A549 treated with CpdA at 1 μM for 4 hours (cell line): ENCODE data around the gene BTD. TPM values are rescaled to one million over a fixed set of nuclear protein-coding genes. Genes with fewer than 3 reads are reported as not detected.

Experiments used
- total RNA-seq: library from RNA; stranded (reverse); fragments of 200-300 nt; extraction: Qiagen RNA extraction; gene quantifications from 5 replicates; pipeline ENCODE4 v1.2.3, GENCODE V29; 2022; ENCODE audit warnings: low read depth

Gene BTD, protein sequence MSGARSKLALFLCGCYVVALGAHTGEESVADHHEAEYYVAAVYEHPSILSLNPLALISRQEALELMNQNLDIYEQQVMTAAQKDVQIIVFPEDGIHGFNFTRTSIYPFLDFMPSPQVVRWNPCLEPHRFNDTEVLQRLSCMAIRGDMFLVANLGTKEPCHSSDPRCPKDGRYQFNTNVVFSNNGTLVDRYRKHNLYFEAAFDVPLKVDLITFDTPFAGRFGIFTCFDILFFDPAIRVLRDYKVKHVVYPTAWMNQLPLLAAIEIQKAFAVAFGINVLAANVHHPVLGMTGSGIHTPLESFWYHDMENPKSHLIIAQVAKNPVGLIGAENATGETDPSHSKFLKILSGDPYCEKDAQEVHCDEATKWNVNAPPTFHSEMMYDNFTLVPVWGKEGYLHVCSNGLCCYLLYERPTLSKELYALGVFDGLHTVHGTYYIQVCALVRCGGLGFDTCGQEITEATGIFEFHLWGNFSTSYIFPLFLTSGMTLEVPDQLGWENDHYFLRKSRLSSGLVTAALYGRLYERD
- 15.5 to 21.1 TPM (median 16.8 TPM) in 5 replicates for total RNA-seq

DNA sequence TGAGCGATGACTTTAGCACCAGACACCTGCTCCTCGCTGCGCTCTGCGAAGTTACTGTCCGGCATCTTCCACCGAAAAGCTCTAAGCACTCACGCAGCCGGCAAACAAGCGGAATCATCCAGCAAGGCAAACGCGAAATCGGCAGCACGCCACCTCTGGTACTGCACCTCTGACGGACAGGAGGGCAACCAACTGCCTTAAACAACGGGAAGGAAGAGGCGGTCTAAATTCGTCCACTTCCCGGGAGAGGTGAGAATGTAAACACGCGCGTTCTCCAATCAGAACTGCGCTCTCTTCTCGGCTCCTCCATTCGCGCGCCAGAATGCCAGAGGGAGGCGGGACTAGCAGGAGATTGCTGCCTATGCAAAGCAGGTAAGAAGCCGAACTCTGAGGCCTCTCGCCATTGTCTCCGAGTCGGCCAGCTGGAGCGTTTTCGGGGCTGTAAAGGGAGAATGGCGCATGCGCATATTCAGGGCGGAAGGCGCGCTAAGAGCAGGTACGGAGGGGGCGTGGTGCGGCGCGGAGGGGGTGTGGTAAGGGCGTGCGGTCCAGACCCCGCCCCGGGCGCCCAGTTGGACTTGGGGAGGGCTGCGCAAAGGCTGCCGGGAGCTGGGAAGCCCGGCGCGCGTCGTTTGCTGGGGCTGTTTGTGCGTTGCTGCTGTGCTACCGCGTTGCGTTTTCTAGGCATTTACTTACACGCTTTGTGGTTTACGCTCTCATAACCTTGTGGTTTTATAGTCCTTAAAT, at the start of gene BTD, which contains the start of gene HACL1:
Gene BTD, plus strand, starts transcription at position 347 of the 747 bp plus-strand sequence. CDS start 33,695 bp downstream, outside the sequence.
Gene HACL1, minus strand, starts transcription at position 171 of the 747 bp plus-strand sequence. Its CDS starts 106 bp downstream, at position 65.

Other genes with a start within 250 kb of the BTD start
- gene METTL6, start 174.2 kb upstream of the BTD start, total RNA-seq, result 26.5 to 33.6 TPM (median 27.9 TPM) in 5 replicates
- gene EAF1, start 174.1 kb upstream of the BTD start, total RNA-seq, result 13.3 to 18.1 TPM (median 15.1 TPM) in 5 replicates
- 0.28 to 0.53 TPM (median 0.36 TPM) in 5 replicates for gene COLQ, start 80.0 kb upstream of the BTD start, total RNA-seq
- 23.6 to 31.5 TPM (median 25.5 TPM) in 5 replicates for gene HACL1, start 176 bp upstream of the BTD start, total RNA-seq
- gene ANKRD28, start 196.2 kb downstream of the BTD start, total RNA-seq, result 40.5 to 60.8 TPM (median 49.8 TPM) in 5 replicates